GM21367 (cell line): ENCODE measurements around the gene LAGE3.

Experiments
- ATAC-seq: cut with Tn5 transposase; IDR thresholded peaks from one replicate; pipeline ENCODE4 v1.9.1; 2021; ENCODE audit not compliant: unreplicated experiment

LAGE3 gene

DNA sequence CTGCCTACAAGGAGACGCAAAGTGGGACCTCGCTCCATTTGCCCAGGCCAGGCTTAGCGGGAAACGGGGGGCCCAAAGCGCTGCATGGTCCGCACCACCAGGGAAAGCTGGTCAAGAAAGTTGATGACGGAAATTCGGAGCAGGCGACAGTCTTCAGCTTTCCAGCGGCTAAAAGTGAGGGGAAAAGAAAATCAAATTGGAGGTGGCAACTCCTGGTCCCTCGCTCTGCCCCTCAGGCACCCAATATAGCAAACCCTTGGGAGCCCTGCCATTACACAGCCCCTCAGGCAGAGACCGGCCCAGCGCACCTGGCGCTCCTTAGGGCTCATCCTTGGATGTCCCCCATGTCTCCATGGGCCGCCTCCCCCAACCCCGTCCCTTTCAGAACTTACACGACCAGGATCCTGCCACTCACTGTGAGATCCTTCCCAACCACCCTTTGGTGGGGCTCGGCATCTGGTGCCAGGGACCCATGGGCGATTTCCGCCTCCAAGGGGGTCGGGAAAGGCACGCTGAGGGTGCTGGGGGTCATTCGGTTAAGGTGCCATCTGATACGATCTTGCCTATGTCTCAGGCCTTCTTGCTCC is 1.1 kb downstream of the LAGE3 start:
- no peak for ATAC-seq

- ATAC-seq: no peak
Measured at GRCh38 chrX:154476821-154477220, 2.3 kb downstream of the LAGE3 start.

DNA sequence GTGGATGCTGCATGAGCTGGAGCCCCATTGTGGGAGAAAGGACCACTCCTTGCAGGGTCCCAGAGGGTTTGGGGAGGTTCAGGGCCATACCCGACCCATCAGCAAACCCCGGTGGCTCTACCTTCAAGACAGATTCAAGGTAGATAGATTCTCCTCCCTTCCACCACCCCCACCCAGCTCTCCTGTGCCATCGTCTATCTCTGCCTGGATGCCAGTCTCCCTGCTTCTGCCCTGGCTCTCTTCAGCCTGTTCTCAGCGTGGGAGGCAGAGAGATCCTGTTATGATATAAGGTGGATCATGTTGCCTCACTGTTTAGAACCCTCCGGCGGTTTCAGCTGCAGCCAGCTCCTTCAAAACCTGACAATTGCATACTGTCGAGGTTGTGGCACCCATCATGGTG is 5.4 kb downstream of the LAGE3 start:
- ATAC-seq: no peak

GRCh38 chrX:154472685-154473632 is 6.1 kb downstream of the LAGE3 start:
- no peak for ATAC-seq

DNA sequence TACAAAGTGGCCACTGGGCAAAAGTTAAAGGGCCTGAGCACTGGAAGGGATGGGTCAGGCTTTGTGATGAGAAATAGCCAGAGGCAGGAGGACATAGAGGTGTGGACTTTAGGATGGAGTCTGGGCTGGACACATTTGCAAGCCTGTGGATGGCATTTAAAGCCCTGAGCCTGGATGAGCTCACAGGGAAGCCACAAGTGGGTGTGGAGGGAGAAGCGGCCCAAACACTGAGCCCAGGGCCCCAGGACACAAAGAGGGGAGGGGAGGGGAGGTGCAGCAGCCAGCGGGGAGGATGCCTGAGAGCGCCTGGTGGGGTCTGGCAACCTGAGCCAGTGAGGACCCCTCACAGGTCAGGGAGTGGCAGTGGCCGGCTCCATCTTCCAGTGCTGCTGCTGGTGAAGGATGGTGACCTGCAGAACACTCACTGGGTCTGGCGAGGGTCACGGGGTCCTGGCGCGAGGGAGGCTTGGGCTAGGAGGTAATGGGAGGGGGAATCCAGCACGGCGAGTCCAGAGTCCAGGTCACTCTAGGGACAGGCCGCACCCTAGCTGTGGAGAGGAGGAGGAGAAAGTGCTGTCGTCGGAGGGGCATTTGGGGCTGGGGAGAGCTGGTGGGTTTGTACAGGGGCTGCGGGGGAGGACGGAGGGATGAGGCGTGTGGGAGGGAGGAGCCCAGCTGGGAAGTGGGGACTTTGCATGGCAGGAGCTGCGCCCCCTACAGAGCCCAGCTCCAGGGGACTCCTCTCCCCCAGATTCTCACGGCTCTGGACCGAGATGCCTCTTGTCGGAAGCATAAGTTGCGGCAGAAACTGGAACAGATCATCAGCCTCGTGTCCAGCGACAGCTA is 7.0 kb downstream of the LAGE3 start:
- ATAC-seq: no peak

- ATAC-seq: no peak
Measured at GRCh38 chrX:154470914-154471568, 8.0 kb downstream of the LAGE3 start.

- no peak for ATAC-seq
Measured at GRCh38 chrX:154470434-154470833, 8.6 kb downstream of the LAGE3 start.

- ATAC-seq: no peak
Measured at GRCh38 chrX:154469880-154470279, 9.2 kb downstream of the LAGE3 start.

GRCh38 chrX:154469114-154469513 is 10.0 kb downstream of the LAGE3 start:
- ATAC-seq: no peak

DNA sequence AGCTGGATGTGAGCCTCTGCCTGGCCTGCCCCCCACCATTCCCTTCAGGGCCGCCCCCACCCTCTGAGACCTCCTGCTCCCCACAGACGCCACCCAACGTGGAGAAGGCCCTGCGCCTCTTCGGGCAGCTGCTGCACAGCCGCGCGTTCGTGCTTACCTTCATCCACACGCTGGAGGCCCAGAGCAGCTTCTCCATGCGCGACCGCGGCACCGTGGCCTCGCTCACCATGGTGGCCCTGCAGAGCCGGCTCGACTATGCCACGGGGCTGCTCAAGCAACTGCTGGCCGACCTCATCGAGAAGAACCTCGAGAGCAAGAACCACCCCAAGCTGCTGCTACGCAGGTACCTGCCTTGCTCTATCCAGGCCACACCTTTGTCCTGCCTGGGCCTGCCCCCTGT is 10.9 kb downstream of the LAGE3 start:
- no peak for ATAC-seq

GRCh38 chrX:154467556-154467955 is 11.5 kb downstream of the LAGE3 start:
- ATAC-seq: no peak

DNA sequence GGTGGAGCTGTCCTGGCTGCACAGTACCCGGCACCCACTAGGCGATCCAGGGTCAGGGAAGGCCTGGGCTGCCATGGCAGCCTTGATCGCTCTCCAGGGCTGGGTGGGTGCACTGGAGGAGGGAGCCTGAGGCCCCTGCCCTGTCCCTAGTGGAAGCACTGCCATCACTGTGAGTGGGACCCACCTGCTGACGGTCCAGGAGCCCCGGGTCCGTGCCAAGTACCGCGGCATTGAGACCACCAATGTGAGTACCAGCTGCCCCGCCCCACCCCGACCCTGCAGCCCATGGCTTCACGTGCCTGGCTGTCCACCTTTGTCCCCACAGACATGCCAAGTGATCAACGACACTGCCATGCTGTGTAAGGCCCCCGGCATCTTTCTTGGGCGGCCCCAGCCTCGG is 12.2 kb downstream of the LAGE3 start:
- no peak for ATAC-seq

- no peak for ATAC-seq
Measured at GRCh38 chrX:154466036-154466435, 13.0 kb downstream of the LAGE3 start.

GRCh38 chrX:154465601-154466000 is 13.5 kb downstream of the LAGE3 start:
- no peak for ATAC-seq

DNA sequence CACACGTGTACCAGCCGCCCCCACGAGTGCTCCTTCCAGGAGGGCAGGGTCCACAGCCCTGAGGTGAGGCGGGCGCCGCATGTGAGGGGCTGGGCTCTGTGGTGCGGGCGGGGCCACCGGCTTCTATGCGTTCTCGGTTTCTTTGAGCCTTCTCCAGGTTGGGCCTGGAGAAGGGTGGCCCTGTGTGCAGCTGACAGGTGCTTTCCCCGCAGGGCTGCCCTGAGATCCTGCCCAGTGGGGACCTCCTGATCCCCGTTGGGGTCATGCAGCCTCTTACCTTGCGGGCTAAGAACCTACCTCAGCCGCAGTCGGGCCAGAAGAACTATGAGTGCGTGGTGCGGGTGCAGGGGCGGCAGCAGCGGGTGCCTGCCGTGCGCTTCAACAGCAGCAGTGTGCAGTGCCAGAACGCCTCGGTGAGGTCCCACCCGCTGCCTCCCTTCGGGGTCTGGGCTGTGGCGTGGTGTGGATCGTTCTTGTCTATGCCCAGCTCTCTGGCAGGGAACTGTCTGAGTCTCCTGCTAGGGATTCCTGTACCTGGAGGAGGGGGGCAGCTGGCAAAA is 14.2 kb downstream of the LAGE3 start:
- no peak for ATAC-seq

GRCh38 chrX:154463611-154464220 is 15.4 kb downstream of the LAGE3 start:
- no peak for ATAC-seq

GRCh38 chrX:154462396-154462795 is 16.7 kb downstream of the LAGE3 start:
- ATAC-seq: no peak

DNA sequence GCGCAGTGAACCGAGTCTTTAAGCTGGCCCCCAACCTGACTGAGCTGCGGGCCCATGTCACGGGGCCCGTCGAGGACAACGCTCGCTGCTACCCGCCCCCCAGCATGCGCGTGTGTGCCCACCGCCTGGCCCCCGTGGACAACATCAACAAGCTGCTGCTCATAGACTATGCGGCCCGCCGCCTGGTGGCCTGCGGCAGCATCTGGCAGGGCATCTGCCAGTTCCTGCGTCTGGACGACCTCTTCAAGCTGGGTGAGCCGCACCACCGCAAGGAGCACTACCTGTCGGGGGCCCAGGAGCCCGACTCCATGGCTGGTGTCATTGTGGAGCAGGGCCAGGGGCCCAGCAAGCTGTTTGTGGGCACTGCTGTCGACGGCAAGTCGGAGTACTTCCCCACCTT is 18.8 kb downstream of the LAGE3 start:
- ATAC-seq: no peak

DNA sequence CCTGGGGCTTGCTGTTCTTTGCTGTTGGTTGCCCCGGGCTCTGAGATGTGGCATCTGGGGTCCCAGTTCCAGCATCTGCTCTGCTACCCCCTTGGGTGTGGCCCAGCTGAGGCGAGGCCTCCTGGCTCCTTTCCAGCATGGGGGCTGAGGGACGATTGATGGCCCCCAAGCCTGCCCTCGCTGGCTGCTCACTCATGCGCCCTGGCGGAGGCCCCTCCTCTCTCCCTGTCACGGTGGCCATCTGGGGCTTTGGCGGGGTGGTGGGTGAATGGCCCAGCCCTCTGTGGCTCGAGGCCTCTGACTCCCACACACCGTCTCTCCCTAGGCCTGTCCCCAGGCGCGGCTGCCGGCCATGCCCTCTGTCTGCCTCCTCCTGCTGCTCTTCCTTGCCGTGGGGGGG is 19.2 kb downstream of the LAGE3 start:
- no peak for ATAC-seq
